HG02870 (cell line): Measurements from ENCODE around the gene FBXO47.

Experiments
- ATAC-seq: cut with Tn5 transposase; IDR thresholded peaks from one replicate; pipeline ENCODE4 v1.9.1; 2021; ENCODE audit warnings: mild to moderate bottlenecking, moderate library complexity; ENCODE audit not compliant: unreplicated experiment

The FBXO47 gene

GRCh38 chr17:38967290-38967738, at the start of gene FBXO47:
FBXO47 (minus strand) TSS chr17:38967403; CDS start chr17:38963025, 4,378 bp downstream.
- ATAC-seq = no peak

GRCh38 chr17:39016193-39017153, 49.3 kb upstream of the FBXO47 start:
- no peak for ATAC-seq

GRCh38 chr17:39015546-39015935, 48.3 kb upstream of the FBXO47 start:
- ATAC-seq = no peak

GRCh38 chr17:39014795-39015545, 47.8 kb upstream of the FBXO47 start:
- ATAC-seq = no peak

- no peak for ATAC-seq
These were observed 47.0 kb upstream of the FBXO47 start for GRCh38 chr17:39014044-39014794.

GRCh38 chr17:39012725-39013124, 45.5 kb upstream of the FBXO47 start:
- ATAC-seq = no peak

GRCh38 chr17:39011907-39012468, 44.8 kb upstream of the FBXO47 start:
- ATAC-seq = no peak

GRCh38 chr17:39009581-39010001, 42.4 kb upstream of the FBXO47 start:
- ATAC-seq = no peak

- no peak for ATAC-seq
These were observed 41.4 kb upstream of the FBXO47 start for GRCh38 chr17:39008633-39009032.

GRCh38 chr17:39002991-39003715, 36.0 kb upstream of the FBXO47 start:
- no peak for ATAC-seq

GRCh38 chr17:39001703-39002637, 34.8 kb upstream of the FBXO47 start:
- ATAC-seq = no peak

GRCh38 chr17:39000021-39000601, 32.9 kb upstream of the FBXO47 start:
- no peak for ATAC-seq

GRCh38 chr17:38996660-38997337, 29.6 kb upstream of the FBXO47 start:
- no peak for ATAC-seq

- no peak for ATAC-seq
These were observed 26.8 kb upstream of the FBXO47 start for GRCh38 chr17:38994026-38994425.

- no peak for ATAC-seq
These were observed 17.5 kb upstream of the FBXO47 start for GRCh38 chr17:38984666-38985065.

GRCh38 chr17:38982858-38983746, 15.9 kb upstream of the FBXO47 start:
- ATAC-seq = no peak

- ATAC-seq = no peak
These were observed 14.4 kb upstream of the FBXO47 start for GRCh38 chr17:38981636-38982035.
